ENCODE measurements around the gene LMF1.

DNA sequence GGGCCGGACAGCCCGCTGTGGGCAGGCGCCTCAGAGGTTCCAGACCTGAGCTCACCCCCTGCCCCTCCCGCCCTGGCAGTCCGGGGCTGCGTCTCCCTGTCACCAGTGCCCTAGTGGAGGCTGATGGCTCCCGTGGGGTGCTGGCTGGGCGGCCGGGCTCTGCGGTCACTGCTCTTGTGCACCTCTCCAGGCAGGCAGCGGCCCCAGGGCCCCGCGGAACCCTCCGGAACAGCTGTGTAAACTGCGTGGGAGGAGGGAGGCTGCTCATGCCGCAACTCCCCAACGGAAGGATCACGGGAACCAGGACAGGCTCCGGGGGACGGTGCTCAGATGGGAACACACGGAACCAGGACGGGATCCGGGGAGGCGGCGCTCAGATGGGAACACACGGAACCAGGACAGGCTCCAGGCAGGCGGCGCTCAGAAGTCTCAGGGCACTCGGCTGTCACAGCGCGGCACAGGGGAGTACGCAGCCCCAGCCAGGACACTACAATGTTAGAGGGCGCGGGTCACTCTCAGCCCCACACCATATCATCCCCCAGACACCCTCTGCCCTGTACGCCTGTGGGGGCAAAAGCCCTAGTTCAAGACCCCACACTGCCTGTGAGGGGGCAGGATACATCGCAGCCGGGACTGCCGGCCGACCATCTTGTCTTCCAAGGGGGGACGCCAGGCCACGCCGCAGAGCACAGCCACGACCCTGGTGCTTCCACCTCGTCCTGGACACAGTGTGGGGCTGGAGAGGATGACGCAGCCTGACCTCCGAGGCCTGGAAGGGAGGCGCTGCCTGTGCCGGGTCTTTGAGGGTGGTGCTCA lies 96.2 kb downstream of the LMF1 start:
- no peak for TF ChIP-seq POLR2A (IDR thresholded peaks at IDR 0.05)
- TF ChIP-seq, protein P1, sequence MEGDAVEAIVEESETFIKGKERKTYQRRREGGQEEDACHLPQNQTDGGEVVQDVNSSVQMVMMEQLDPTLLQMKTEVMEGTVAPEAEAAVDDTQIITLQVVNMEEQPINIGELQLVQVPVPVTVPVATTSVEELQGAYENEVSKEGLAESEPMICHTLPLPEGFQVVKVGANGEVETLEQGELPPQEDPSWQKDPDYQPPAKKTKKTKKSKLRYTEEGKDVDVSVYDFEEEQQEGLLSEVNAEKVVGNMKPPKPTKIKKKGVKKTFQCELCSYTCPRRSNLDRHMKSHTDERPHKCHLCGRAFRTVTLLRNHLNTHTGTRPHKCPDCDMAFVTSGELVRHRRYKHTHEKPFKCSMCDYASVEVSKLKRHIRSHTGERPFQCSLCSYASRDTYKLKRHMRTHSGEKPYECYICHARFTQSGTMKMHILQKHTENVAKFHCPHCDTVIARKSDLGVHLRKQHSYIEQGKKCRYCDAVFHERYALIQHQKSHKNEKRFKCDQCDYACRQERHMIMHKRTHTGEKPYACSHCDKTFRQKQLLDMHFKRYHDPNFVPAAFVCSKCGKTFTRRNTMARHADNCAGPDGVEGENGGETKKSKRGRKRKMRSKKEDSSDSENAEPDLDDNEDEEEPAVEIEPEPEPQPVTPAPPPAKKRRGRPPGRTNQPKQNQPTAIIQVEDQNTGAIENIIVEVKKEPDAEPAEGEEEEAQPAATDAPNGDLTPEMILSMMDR (IDR thresholded peaks at IDR 0.05), result no peak
